Stimulated activated CD8-positive, alpha-beta memory T cell treated with anti-CD3 and anti-CD28 coated beads, Interleukin-2, amount 100 ng/mL, for 48 hours (primary cell): Measurements from ENCODE around the gene CRYBB1.

Experiments used
- DNase-seq, 2 donors: peaks; one replicate each; pipeline ENCODE4 v3.0.0-alpha.2; 2020; ENCODE audit warnings: low read depth in 2 of 2

CRYBB1 gene

DNA sequence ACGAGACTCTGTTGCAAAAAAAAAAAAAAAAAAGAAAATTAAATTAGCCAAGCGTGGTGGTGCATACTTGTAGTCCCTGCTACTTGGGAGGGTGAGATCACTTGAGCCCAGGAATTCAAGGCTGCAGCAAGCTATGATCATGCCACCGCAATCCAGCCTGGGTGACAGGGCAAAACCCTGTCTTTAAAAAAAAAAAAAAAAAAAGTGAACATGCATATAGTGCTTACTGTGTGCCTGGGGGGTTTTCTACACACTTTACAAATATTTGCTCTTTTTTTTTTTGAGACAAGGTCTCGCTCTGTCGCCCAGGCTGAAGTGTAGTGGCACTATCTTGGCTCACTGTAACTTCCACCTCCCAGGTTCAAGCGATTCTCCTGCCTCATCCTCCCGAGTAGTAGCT, 40.7 kb downstream of the CRYBB1 start:
- no peak for DNase-seq

DNA sequence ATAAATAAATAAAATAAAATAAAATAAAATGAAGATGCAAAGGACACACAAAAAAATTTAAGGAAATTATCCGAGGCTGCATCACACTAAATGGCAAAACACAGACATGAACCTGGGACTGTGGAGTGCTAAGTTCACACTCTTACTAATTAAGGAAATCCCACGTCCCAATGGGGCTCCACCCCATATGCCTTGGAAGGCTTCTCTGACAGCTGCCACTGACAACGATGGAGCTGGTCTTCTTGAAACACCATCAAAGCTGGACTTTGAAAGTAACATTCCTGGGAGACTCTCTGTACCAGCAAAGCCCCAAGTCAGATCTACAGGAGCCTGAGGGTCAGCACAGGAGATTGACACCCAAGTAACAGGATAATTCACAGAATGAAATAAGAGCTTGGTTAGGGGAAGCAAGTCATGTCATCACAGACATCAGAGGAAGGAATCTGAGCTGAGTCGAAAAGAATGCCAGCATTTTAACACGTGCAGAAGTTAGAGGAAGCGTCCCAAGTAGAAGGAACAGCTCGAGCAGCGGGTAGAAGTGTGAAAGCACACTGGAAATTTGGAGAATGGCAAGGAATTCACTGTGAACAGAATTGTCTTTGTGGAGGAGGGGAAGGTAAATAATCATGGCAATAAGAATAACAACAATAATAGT, 41.7 kb downstream of the CRYBB1 start:
- no peak for DNase-seq

DNA sequence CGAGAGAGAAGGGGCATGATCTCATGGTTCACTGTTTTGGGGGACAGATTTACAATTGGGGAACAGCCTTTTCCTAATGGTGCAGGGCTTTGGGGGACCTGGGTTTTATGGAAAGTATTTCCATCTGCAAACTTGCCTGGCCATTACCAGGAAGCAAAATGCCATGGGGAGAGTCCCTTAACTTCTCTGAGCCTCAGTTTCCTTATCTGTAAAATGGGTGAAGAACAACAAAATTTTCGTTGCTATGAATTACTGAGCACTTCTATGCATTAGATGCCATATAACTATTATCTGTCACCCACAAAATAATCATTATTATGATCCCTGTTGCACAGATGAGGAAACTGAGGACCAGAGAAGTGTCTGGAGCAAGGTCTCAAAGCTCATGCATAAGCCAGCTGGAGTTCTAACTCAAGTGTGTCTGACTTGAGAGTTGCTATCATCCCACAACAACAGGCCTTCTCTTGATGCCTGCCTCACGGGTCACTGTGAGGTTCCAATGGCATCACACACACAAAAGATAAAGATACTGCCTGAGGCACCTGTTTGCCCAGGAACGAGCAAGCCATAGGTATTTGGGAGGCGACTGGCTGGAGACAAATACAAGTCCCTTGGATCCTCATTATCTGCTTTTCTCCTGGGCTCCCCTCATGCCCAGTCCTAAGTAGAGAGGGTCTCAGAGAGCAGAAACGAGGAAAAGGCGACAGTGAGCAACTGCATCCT, 43.7 kb downstream of the CRYBB1 start:
- DNase-seq = no peak

DNA sequence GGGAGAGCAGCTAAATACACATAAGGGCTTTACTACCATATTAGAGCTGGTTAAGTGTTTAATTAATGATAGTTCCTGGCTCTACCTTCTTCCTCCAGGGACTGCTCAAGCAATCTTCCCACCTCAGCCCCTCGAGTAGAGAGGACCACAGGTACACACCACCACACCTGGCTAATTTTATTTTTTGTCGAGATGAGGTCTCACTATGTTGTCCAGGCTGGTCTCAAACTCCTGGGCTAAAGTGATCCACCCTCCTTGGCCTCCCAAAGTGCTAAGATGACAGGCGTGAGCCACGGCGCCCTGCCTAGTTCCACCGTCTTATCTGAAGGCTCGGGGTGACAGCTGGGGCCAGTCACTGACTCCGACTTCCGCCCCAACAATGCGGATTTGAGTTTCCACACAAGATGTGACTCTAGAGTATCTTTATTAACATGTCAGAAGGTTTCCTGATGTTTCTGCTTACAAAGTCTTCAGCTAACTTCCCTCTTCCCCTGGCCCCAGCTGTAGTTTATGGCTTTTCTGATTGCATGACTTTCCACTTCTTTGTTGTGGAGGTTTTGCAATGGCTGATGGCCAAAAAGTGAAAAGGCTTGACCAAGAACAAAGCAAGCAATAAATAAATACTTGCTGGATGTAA, 44.7 kb downstream of the CRYBB1 start:
- no peak for DNase-seq

DNA sequence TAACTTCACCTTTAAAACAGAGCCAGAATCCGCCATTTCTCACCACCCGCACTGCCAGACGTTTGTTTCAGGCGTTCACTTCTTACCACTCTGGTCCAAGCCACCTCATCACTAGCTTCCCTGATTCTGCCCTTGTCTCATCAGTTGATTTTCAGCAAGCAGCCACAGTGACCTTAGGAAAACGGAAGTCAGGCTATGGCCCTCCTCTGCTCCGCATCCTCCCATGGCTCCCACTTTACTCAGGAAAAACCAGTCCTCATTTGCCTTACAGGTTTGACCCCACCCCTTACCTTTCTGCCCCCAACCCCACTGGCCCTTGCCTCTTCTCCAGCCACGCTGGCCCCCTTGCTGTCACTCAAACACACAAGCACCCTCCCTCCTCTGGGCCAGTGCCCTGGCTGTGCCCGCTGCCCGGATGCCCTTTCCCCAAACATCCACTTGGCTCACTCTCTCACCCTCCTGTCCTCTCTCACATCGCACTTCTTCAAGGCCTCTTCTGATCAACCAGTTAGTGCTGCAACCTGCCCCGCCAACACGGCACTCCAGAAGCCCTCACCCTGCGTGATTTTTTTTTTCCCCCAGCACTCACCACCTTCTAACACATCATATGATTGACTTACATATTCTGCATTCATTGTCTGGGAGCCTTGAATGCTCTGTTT, 46.8 kb downstream of the CRYBB1 start:
- no peak for DNase-seq

DNA sequence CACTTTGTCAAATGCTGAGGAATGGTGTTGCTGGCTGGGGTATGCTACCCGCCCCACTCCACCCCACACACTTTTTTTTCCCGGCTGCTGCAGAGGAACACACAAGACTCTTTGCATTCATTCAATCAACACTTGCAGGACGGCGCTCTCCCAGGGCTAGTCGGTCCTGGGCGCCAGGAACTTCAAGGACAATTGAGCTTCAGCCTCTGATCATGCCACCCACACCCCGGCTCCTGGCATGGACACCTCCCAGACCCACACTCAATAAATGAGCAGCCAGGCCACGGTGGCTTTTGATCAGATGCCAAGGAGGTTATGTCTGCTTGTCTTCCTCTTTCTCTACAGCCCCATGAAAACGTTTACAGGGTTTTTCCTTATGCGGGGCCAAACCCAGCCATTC, 47.7 kb downstream of the CRYBB1 start:
- no peak for DNase-seq

DNA sequence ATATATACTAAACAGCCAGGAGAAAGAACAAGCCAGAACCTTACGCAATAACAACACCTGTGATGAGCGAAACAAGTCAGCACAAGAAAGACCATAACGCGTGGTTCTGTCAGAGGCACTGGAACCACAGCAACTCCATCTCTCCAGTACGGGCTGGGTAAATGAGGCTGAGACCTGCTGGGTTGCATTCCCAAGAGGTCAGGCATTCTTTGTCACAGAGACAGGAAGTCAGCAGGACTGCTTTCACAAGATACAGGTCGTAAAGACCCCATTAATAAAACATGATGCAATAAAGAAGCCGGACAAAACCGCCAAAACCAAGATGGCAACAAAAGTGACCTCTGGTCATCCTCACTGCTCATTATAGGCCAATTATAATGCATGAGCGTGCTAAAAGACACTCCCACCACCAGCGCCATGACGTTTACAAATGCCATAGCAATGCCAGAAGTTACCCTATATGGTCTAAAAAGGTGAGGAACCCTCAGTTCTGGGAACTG, 49.6 kb downstream of the CRYBB1 start:
- no peak for DNase-seq

DNA sequence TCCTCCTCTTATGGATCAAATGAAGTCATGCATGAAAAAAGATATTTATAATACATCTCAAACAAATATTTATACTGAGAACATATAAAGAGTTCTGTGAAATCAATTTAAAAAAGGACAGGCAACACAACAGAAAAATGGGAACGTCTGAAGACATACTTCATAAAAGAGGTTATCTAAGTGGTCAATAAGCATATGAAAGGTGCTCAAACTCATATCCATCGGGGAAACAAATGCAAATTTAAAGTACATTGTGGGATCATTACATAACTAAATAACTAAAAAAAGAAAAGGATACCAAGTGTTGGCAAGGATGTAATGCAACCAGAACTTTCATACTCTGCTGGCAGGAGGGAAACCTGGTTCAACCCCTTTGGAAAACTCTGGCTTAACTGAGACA, 50.2 kb downstream of the CRYBB1 start:
- no peak for DNase-seq

DNA sequence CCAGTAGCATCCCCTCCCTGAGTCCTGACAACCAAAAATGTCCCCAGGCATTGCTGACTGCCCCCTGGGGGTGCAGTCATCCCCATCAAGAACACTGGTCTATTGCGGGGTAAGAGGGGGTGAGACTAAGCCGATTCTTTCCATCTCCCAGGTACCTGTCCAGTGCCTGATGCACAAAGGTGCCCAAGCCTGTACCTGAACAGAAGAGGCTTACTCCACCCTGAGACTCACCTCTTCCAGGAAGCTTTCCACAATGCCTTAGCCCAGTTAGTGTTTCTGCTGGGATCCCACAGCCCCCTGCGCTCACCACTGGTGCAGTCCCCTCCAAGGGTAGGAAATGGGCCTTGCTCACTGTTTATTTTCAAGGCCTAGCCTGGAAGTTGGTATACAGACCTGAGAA, 50.8 kb downstream of the CRYBB1 start:
- DNase-seq = no peak

DNA sequence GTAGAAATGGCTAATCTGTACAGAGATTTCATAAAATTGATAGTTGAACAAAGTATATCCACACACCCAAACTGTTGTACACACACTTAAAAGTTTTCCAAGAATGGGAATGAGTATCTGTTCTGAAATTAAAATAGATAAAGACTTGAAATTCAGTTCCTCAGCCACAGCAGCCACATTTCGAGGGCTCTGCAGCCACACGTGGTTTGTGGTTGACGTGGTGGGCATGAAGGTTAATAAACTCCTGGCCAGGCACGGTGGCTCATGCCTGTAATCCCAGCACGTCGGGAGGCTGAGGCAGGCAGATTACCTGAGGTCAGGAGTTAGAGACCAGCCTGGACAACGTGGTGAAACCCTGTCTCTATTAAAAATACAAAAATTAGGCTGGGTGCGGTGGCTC, 51.9 kb downstream of the CRYBB1 start:
- no peak for DNase-seq

DNA sequence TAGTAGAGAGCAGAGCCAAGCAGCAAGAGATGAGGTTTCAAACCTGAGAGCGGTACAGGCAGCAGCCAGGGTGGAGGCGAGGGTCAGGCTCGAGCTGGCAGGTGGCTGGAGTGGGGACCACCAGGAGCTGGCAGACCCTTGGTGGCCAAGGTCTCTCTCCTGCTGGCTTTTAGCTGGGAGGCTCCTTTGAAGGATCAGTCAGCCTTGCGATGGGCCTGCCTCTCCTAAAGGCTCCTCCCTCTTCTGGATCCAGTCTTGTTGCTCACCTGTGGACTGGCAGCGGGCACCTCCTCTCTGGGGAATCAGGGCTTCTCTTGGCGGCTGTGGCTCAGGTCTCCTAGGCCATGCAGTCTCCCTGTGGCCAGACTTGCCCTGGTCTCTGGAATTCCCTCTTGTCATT, 52.6 kb downstream of the CRYBB1 start:
- no peak for DNase-seq

DNA sequence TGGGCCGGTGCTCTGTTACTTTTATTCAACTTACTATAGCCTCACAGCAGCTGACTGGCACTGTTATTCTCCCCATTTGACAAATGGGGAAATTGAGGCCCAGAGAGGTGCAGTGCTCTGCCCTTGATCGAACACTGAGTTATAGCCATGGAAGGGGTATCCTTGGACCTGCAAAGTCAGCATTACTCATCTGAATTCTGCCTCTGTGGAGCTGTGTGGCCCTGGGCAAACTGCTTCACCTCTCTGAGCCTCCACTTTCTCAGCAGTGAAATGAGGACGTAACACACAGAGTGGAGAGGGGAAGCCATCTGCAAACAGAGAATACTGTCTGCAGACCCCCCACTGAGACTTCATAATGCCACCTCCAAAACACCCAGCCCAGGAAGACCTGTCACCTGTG, 53.2 kb downstream of the CRYBB1 start:
- DNase-seq = no peak

DNA sequence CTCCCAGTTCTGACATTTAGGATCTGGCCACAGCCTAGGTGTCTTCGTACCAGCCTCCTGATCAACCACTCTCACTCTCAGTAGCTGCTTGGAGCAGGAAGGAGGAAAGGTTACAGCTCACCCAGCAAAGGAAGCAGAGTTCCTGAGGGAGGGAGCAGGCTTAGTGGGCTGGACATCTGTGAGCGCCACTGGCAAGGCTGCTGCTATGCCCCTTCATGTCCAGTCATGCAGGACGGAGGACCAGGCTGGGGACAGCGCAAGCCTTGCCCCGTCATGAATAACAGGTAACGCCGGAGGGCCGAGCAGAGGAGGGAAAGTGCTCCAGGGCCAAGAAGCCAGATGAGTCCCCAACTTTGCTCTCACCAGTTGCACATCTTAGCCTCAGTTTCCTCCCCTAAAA, 53.6 kb downstream of the CRYBB1 start:
- DNase-seq = no peak

DNA sequence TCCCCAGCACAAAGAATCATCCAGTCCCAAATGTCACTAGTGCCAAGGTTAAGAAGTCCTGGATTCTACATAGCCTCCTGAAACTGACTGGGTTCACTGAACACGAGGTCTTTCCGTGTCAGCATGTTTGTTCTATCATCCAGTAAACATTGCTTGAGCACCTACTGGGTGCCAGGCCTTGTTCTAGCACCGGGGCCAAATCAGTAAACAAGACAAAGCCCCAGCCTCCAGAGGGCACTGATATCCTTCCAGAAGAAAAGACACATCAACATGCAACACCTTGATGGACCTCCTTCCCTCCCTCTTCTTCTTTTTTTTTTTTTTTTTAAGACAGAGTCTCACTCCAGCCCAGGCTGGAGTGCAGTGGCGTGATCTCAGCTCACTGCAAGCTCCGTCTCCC, 54.8 kb downstream of the CRYBB1 start:
- DNase-seq = no peak

DNA sequence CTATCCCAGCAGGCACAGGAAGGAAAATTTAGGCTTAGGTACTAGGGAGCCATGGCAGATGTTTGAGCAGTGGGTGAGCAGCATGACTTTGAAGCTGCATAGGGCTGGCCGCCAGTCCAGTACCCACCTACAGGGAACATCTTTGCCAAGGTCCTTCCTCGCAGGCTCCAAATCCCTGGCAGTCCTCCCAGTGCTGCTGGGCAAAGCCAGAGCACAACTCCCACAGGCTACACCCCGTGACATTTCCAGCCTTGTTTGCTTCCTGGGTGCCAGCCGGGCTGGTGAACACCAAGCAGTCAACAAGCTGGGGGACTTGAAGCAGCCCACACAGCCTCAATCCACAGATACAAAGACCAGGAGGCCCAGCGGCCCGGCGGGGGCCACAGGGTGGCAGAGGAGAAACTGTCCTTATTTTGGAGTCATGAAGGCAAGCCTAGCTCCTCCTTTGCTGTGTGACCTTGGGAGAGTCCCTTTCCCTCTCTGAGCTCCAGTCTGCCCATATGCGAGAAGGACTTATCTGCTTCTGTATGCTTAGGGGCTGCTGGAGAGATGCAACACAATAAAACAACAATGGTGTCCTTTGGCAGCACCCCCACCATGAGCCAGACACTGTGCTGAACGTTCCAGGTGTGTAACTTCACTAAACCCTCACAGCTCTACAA, 55.9 kb downstream of the CRYBB1 start:
- DNase-seq = no peak

DNA sequence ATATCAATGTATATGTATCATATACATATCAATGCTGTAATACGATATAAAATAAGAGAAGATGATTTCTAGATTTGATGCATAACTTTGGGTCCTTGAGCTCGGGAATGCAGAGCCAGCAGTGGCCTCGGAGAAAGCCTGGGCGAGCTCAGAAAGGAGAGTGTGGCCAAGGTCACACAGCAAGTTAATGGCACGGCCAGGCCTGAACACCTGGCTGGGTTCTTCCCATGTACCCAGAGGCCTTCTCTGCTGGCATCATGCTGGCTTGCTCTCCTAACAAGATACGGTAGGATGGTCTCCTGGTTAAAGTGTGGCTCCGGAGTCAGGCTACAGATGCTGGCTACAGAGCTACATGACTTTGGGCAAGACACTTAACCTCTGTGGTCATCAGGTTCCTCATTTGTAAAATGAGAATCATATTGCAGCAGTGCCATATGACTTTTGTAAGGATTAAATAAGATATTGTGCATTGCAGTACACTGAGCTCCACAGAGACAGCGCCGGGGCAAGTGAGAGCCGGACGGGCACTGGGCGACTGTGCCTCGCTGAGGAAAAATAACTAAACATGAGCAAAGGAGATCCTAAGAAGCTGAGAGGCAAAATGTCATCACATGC, 57.8 kb downstream of the CRYBB1 start:
- DNase-seq = no peak

DNA sequence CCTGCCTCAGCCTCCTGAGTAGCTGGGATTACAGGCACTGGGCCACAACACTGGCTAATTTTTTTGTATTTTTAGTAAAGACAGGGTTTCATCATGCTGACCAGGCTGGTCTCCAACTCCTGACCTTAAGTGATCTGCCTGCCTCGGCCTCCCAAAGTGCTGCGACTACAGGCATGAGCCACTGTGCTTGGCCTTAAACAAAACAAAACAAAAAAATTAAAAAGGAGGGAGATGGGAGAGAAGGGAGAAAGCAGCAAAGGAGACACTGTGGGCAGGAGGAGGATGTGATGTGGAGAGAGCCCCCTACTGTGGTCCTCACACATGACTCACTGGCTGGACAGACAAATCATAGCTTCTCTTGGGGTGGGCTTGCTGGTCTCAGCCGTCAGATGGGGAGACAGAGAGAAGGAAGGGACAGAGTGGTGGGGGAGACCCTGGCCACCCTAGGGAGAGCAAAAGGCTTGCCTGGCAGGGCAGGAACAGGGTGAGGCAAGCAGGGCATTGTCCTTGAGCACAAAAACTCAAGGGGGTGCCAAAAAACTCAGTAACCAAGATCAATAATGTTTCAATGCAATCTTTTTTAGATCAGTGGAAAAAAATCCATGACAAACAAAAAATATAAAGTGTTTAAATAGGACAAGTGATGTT, 59.5 kb downstream of the CRYBB1 start:
- DNase-seq = no peak

DNA sequence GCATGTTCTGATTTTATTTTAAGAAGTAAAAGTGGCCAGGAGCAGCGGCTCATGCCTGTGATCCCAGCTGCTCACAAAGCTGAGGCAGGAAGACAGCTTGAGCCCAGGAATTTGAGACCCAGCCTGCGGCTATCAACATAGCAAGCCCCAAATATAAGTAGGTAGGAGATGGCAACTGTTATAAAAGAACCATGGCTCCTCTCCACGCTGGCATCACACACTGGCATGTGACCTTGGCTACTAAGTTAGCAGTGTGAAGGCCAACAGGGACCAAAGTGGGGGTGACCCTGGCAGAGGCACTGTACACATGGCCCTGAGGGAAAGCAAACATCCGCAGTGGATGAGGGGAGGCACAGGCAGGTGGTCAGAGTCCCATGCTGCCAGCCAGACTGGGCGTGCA, 60.9 kb downstream of the CRYBB1 start:
- DNase-seq = no peak

DNA sequence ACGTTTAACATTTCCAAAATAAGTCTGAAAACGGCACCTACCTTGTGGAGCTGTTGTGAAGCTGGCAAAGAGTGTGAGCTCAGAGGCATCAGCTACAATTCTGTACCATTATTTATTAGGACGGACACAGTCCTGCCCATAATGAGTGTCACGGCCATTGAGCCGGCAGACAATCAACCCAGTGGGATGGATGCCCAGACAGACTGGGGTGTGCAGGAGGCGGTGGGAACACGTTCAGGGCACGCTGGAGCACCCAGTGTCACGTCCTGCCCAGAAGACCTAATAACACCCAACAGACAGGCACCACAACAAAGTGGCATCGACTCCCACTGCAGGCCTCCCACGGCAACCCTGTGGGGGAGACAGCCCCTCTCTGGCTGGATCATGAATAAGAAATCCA, 62.3 kb downstream of the CRYBB1 start:
- DNase-seq = no peak

DNA sequence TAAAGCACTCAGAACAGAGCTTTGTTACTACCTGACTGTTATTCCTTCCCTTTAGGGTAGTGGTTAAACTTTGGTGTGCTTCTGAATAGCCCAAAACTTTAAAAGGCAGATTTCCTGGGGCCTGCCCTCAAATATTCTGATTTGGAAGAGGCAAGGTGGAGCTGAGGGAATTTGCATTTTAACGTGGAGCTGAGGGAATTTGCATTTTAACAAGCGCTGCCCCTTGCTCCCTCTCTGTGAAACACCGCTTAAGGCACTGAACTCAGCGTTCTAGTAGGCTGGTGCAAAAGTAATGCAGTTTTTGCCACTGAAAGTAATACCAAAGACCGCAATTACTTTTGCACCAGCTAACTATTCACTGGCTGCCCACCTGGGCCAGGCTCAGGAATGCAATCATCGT, 62.9 kb downstream of the CRYBB1 start:
- no peak for DNase-seq
